ENCODE measurements around the gene ATXN1.

The ATXN1 gene

GRCh38 chr6:16742116-16742515, 19.1 kb downstream of the ATXN1 start:
- H3K27me3 ChIP-seq (ENCODE audit: control insufficient read depth, insufficient read depth, low read length), result no peaks in the 10 kb centered on the region
- H3K27ac ChIP-seq (ENCODE audit: low read depth, low read length), result peak overlapping the region; percentile 11
- no peak overlapping the region for H3K9ac ChIP-seq (ENCODE audit: low read length)
- H3K36me3 ChIP-seq (ENCODE audit: control insufficient read depth, insufficient read depth, low read length), result no peaks in the 10 kb centered on the region
- H3K4me1 ChIP-seq (ENCODE audit: control insufficient read depth, insufficient read depth, low read length), result peaks cover 36% of the 10 kb centered on the region
- no peak overlapping the region for H3K4me3 ChIP-seq (ENCODE audit: low read length)

- Histone ChIP-seq H3K4me3 (ENCODE audit: low read length) (no peak overlapping the region), H3K27me3 (ENCODE audit: control insufficient read depth, insufficient read depth, low read length) (no peaks in the 10 kb centered on the region), H3K36me3 (ENCODE audit: control insufficient read depth, insufficient read depth, low read length) (no peaks in the 10 kb centered on the region), H3K4me1 (ENCODE audit: control insufficient read depth, insufficient read depth, low read length) (peaks cover 44% of the 10 kb centered on the region), H3K27ac (ENCODE audit: low read depth, low read length) (peak overlapping the region; percentile 12), H3K9ac (ENCODE audit: low read length) (no peak overlapping the region)
Observed at GRCh38 chr6:16741112-16742016, 19.9 kb downstream of the ATXN1 start.

- H3K9ac ChIP-seq (ENCODE audit: low read length), result no peak overlapping the region
- H3K27me3 ChIP-seq (ENCODE audit: control insufficient read depth, insufficient read depth, low read length), result no peaks in the 10 kb centered on the region
- peak overlapping the region; percentile 73 for H3K27ac ChIP-seq (ENCODE audit: low read depth, low read length)
- H3K4me1 ChIP-seq (ENCODE audit: control insufficient read depth, insufficient read depth, low read length), result peaks cover 46% of the 10 kb centered on the region
- no peaks in the 10 kb centered on the region for H3K36me3 ChIP-seq (ENCODE audit: control insufficient read depth, insufficient read depth, low read length)
- H3K4me3 ChIP-seq (ENCODE audit: low read length), result no peak overlapping the region
Observed at GRCh38 chr6:16740097-16740496, 21.2 kb downstream of the ATXN1 start.

GRCh38 chr6:16739329-16739801, 21.9 kb downstream of the ATXN1 start:
- peaks cover 46% of the 10 kb centered on the region for H3K4me1 ChIP-seq (ENCODE audit: control insufficient read depth, insufficient read depth, low read length)
- H3K27me3 ChIP-seq (ENCODE audit: control insufficient read depth, insufficient read depth, low read length), result no peaks in the 10 kb centered on the region
- H3K4me3 ChIP-seq (ENCODE audit: low read length), result no peak overlapping the region
- H3K9ac ChIP-seq (ENCODE audit: low read length), result no peak overlapping the region
- peak overlapping the region; percentile 73 for H3K27ac ChIP-seq (ENCODE audit: low read depth, low read length)
- no peaks in the 10 kb centered on the region for H3K36me3 ChIP-seq (ENCODE audit: control insufficient read depth, insufficient read depth, low read length)

GRCh38 chr6:16737925-16738324, 23.3 kb downstream of the ATXN1 start:
- peak overlapping the region; percentile 6 for H3K27ac ChIP-seq (ENCODE audit: low read depth, low read length)
- H3K27me3 ChIP-seq (ENCODE audit: control insufficient read depth, insufficient read depth, low read length), result no peaks in the 10 kb centered on the region
- H3K4me1 ChIP-seq (ENCODE audit: control insufficient read depth, insufficient read depth, low read length), result peaks cover 46% of the 10 kb centered on the region
- H3K9ac ChIP-seq (ENCODE audit: low read length), result no peak overlapping the region
- no peak overlapping the region for H3K4me3 ChIP-seq (ENCODE audit: low read length)
- no peaks in the 10 kb centered on the region for H3K36me3 ChIP-seq (ENCODE audit: control insufficient read depth, insufficient read depth, low read length)

GRCh38 chr6:16736856-16737775, 24.1 kb downstream of the ATXN1 start:
- no peaks in the 10 kb centered on the region for H3K36me3 ChIP-seq (ENCODE audit: control insufficient read depth, insufficient read depth, low read length)
- H3K27me3 ChIP-seq (ENCODE audit: control insufficient read depth, insufficient read depth, low read length), result no peaks in the 10 kb centered on the region
- peaks cover 46% of the 10 kb centered on the region for H3K4me1 ChIP-seq (ENCODE audit: control insufficient read depth, insufficient read depth, low read length)
- no peak overlapping the region for H3K4me3 ChIP-seq (ENCODE audit: low read length)
- peak overlapping the region; percentile 44 for H3K27ac ChIP-seq (ENCODE audit: low read depth, low read length)
- H3K9ac ChIP-seq (ENCODE audit: low read length), result no peak overlapping the region

GRCh38 chr6:16735014-16735413, 26.2 kb downstream of the ATXN1 start:
- H3K36me3 ChIP-seq (ENCODE audit: control insufficient read depth, insufficient read depth, low read length), result no peaks in the 10 kb centered on the region
- H3K9ac ChIP-seq (ENCODE audit: low read length), result no peak overlapping the region
- no peaks in the 10 kb centered on the region for H3K27me3 ChIP-seq (ENCODE audit: control insufficient read depth, insufficient read depth, low read length)
- H3K4me3 ChIP-seq (ENCODE audit: low read length), result no peak overlapping the region
- peaks cover 44% of the 10 kb centered on the region for H3K4me1 ChIP-seq (ENCODE audit: control insufficient read depth, insufficient read depth, low read length)
- no peak overlapping the region for H3K27ac ChIP-seq (ENCODE audit: low read depth, low read length)

GRCh38 chr6:16733085-16733484, 28.2 kb downstream of the ATXN1 start:
- H3K27me3 ChIP-seq (ENCODE audit: control insufficient read depth, insufficient read depth, low read length), result no peaks in the 10 kb centered on the region
- H3K27ac ChIP-seq (ENCODE audit: low read depth, low read length), result no peak overlapping the region
- no peak overlapping the region for H3K4me3 ChIP-seq (ENCODE audit: low read length)
- H3K36me3 ChIP-seq (ENCODE audit: control insufficient read depth, insufficient read depth, low read length), result no peaks in the 10 kb centered on the region
- no peak overlapping the region for H3K9ac ChIP-seq (ENCODE audit: low read length)
- peaks cover 27% of the 10 kb centered on the region for H3K4me1 ChIP-seq (ENCODE audit: control insufficient read depth, insufficient read depth, low read length)

GRCh38 chr6:16731478-16732051, 29.7 kb downstream of the ATXN1 start:
- Histone ChIP-seq H3K4me1 (ENCODE audit: control insufficient read depth, insufficient read depth, low read length) (peaks cover 14% of the 10 kb centered on the region), H3K27me3 (ENCODE audit: control insufficient read depth, insufficient read depth, low read length) (no peaks in the 10 kb centered on the region), H3K36me3 (ENCODE audit: control insufficient read depth, insufficient read depth, low read length) (no peaks in the 10 kb centered on the region), H3K4me3 (ENCODE audit: low read length) (no peak overlapping the region), H3K9ac (ENCODE audit: low read length) (no peak overlapping the region), H3K27ac (ENCODE audit: low read depth, low read length) (no peak overlapping the region)

- no peak overlapping the region for H3K4me3 ChIP-seq (ENCODE audit: low read length)
- no peak overlapping the region for H3K27ac ChIP-seq (ENCODE audit: low read depth, low read length)
- no peaks in the 10 kb centered on the region for H3K36me3 ChIP-seq (ENCODE audit: control insufficient read depth, insufficient read depth, low read length)
- H3K4me1 ChIP-seq (ENCODE audit: control insufficient read depth, insufficient read depth, low read length), result peaks cover 9% of the 10 kb centered on the region
- H3K9ac ChIP-seq (ENCODE audit: low read length), result no peak overlapping the region
- H3K27me3 ChIP-seq (ENCODE audit: control insufficient read depth, insufficient read depth, low read length), result no peaks in the 10 kb centered on the region
Observed at GRCh38 chr6:16730738-16731477, 30.4 kb downstream of the ATXN1 start.

GRCh38 chr6:16729744-16730143, 31.5 kb downstream of the ATXN1 start:
- Histone ChIP-seq H3K4me1 (ENCODE audit: control insufficient read depth, insufficient read depth, low read length) (peaks cover 16% of the 10 kb centered on the region), H3K9ac (ENCODE audit: low read length) (no peak overlapping the region), H3K4me3 (ENCODE audit: low read length) (no peak overlapping the region), H3K27ac (ENCODE audit: low read depth, low read length) (no peak overlapping the region), H3K36me3 (ENCODE audit: control insufficient read depth, insufficient read depth, low read length) (no peaks in the 10 kb centered on the region), H3K27me3 (ENCODE audit: control insufficient read depth, insufficient read depth, low read length) (no peaks in the 10 kb centered on the region)
